H54 (cell line): ENCODE data around the gene GGNBP2.
"Not testable (repeated sequence)": the region's sequence is repeated elsewhere in the genome, so short reads cannot be mapped to it uniquely, and the experiment has no call there.

Source experiments
- DNase-seq: peaks from one replicate; pipeline ENCODE4 v3.0.0; 2011; ENCODE audit warnings: low spot score, mixed read lengths; ENCODE audit not compliant: insufficient read length
- FAIRE-seq: peaks from 3 replicates; lab custom pipeline; 2011; peaks lifted over from hg19 to GRCh38; lab: Jason Lieb, UNC
- POLR2A ChIP-seq: IDR thresholded peaks from 2 replicates; pipeline ENCODE4 v1.6.1; 2011; ENCODE audit warnings: low read depth, mild to moderate bottlenecking, low read length

The GGNBP2 gene

DNA sequence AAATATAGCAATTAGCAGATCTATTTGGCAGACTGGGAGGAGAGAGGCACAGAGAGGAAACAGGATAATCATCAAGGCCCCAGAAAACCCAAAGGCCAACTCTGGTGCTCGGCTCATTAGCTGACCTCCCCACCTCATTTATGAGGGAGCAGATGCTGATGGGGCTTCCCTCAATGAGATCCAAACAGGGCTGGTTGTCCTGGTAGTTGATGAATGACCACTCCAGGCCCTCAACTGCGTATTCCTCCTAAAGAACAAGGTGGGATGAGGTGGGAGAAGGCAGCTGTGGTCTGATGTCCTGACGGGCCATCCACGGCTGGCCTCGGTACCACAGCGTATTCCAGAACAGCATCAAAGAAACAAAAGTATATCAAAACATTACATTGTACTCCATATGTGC is 37.5 kb upstream of the GGNBP2 start:
- no peak for FAIRE-seq
- TF ChIP-seq POLR2A = no peak
- DNase-seq = no peak

DNA sequence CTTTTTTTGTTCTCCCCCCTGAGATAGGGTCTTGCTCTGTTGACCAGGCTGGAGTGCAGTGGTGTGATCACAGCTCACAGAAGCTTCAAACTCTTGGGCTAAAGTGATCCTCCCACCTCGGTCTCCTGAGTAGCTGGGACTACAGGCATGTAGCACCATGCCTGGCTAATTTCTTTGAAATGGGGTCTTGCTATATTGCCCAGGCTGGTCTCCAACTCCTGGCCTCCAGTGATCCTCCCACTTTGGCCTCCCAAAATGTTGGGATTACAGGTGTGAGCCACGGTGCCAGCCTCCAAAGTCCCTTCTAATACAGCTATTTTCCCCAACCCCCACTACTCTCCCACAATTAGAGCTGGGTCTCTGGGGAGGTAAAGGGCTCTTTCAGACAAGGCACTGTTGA is 36.3 kb upstream of the GGNBP2 start:
- DNase-seq, FAIRE-seq: not testable (repeated sequence)

DNA sequence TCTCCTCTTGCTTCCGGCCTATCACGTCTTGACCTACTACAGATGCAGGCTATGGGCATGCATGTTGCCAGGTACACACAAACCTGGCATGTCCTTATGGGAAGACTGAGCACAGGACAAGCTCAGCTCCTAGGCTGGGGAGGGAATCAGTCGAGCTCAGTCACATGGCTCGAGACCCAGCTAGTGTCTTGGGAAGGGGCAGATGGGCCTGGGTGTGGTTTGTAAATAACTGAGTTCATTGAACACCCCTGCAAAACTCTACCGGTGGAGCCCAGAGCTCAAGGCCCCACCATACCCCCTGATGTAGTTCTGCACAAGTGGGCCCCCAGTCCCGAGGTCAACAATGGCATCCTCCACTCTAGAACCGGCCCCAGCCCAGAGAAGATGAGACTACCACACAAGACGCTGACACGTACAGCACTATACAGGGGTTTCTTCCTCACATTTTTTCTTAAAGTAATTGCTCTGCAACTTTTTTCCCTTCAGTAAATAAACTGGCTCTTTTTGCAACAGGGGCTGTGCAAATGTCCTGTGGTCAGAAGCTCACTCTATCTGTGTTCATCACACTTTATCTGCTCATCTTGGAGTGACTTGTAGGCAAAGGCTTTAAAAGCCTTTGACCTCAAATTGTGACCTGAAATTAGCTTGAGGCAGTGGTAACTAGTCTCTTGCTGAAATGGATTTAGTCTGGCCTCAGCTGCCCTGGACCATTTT is 35.3 kb upstream of the GGNBP2 start:
- no peak for FAIRE-seq
- no peak for TF ChIP-seq POLR2A
- DNase-seq = no peak

DNA sequence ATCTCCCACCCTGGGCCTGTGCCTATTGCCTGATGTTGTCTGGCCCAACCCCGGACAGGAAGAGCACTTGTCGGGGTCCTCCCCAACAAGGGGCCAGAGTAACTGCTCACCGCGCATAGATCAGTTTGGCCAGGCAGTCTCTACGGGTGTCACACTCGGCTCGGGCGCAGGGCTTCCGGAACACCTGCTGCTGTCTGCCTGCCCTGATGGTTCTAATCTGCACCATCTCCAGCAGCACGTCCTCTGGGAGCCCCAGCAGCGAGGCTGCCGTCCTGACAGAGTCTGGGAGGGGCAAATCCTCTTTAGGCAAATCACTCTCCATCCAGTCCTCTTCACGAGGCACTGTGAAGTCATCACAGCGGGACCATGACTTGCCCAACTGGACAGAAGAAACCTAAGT is 34.1 kb upstream of the GGNBP2 start:
- TF ChIP-seq POLR2A = no peak
- no peak for DNase-seq
- FAIRE-seq = no peak

DNA sequence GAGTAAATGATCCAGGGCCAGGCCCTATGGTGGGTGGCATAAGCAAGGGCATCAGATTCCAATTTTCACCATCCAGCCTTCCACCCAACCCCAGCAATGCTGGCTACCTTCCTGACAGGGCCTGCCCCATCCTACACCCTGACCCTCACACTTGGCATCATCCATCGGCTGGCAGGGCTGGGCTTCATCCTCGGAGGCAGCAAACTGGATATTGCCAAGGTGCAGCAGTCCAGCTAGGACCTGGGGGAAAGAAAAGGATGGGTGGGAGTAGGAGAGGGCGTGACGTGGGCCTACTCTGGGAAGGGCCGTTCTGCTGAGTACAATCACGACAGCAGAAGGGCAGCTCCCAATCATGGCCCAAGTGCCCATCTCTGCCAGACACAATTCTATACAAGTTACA is 33.5 kb upstream of the GGNBP2 start:
- DNase-seq = no peak
- no peak for FAIRE-seq
- no peak for TF ChIP-seq POLR2A

DNA sequence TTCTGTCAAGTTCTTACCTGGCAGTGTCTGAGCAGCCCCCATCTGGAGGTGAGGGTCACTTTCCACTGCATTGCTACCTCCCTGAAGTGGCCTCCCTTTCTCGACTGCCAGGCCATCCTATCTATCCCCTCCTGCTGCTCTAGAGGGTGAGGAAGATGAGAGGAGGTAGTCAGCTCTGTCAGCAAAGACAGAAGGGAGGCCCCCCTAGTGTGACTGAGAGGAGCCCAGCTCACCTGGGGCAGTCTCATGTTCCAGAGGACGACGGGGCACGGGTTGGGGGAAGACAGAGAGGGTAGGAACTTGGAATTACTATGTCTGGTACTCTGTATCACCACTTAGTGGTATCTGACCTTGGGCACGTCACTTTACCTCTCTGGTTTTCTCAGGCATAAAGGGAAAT is 32.1 kb upstream of the GGNBP2 start:
- no peak for DNase-seq
- no peak for FAIRE-seq
- TF ChIP-seq POLR2A = no peak

DNA sequence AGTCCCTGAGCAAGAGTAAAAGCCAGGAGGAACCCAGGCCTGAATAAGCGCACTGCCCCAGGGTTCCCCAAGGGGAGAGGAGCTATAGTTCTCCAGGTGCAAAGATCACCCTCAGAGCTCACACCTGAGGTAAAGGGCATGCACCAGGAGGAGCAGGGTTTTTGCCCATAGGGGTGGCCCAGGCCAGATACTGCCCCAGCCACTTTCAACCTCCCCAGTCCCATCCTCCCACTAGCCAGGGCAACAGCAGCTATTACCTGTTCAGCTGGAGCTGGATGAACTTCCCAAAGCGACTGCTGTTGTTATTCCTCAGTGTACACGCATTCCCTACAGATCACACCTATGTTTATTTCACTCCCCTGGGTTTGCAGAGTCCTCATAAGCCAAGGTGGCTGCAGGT is 29.9 kb upstream of the GGNBP2 start:
- FAIRE-seq (no peak), DNase-seq (no peak)
- no peak for TF ChIP-seq POLR2A

DNA sequence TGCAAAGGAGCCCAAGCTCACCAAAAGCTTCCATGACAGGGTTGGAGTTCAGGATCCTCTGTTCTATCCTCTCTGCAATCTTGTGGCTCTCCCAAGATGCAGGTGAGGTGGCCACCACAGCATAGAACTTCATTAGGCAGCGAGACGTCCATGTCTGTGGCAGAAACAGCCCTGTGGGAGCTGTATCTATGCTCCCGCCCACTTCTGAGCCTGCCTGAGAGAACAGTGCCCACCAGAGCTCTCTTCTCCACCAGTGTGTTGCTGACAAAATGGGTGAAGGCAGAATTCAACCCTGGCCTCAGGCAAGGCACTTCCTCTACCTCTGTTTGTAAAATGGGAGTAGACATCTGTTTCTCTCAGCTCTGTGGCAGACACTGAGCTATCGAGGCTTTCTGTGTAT is 28.9 kb upstream of the GGNBP2 start:
- DNase-seq (no peak), FAIRE-seq (no peak)

DNA sequence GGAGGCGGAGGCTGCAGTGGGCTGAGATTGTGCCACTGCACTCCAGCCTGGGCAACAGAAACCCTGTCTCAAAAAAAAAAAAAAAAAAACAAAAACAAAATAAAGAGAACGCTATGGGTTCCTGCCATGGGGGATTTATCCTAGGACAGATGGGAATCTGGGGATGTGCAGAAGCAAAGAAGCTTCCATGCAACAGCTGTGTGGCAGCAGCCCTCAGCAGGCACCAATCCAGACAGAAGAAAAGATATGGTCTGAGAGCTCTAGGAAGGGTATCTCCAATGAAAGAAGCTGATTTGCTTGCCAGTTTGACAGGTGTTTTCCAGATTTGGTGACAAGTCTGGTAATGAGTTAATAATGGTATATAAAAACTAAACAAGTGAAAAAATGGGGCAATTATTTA is 21.6 kb upstream of the GGNBP2 start:
- TF ChIP-seq POLR2A = no peak
- FAIRE-seq (no peak), DNase-seq (no peak)

More for the DNA sequence above, 28.9 kb upstream of the GGNBP2 start:
- TF ChIP-seq POLR2A = no peak

DNA sequence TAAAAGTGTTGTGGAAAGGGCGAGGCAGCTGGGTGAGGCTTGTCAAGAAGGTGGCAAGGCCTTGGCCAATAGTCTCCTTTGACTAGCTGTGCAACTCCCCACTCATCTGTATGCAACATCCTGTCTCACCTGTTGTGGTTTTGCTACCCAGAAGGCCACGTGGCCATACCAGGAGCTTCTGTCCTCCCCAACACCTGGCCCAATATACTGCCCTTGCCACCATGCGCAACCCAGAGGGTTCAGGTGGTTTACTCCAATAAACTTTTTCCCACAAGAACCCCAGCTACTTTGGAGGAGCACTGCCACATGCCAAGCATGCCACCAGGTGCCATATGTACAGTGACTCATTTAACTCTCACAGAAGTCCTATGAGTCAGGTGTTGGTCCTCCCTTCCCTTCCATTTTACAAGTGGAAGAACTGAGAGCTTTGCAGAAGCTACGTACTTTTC is 20.3 kb upstream of the GGNBP2 start:
- no peak for TF ChIP-seq POLR2A
- no peak for FAIRE-seq
- no peak for DNase-seq

DNA sequence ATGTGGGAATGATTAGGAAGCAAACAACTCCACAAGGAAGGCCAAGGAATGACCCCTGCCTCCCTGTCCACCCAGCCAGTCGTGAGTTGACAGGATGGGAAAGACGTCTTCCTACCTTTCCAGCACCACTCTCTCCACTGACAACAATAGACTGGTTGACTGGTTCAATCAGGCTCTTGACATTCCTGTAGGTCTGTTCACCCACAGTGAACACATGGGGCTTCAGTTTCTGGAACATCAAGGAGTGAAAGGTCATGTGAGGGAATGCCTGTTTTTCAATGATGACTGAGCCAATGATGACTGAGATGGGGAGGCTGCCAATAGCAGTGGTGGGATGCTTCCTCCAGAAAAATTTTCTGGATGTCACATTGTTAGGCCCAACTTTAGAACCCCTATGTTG is 19.6 kb upstream of the GGNBP2 start:
- DNase-seq (no peak), FAIRE-seq (no peak)
- TF ChIP-seq POLR2A = no peak

DNA sequence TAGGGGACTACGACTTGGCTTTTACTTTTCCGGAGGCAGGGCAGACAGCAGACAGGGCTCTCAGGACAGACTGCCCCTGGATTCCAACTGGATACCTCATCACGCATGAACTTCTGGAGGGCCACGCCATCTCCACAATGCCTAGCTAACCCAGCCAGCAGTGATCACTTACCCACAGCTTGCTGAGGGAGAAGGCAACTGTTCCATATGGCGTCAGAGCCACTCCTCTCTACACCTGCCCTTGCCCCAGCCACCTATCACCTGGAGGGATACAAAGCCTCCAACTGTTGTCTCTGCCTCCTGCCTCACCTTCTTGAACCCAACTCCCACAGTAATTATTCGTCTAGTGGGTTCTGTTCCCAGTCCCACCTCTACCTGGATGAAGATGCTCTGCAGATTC is 18.8 kb upstream of the GGNBP2 start:
- TF ChIP-seq POLR2A = no peak
- DNase-seq = no peak
- no peak for FAIRE-seq

DNA sequence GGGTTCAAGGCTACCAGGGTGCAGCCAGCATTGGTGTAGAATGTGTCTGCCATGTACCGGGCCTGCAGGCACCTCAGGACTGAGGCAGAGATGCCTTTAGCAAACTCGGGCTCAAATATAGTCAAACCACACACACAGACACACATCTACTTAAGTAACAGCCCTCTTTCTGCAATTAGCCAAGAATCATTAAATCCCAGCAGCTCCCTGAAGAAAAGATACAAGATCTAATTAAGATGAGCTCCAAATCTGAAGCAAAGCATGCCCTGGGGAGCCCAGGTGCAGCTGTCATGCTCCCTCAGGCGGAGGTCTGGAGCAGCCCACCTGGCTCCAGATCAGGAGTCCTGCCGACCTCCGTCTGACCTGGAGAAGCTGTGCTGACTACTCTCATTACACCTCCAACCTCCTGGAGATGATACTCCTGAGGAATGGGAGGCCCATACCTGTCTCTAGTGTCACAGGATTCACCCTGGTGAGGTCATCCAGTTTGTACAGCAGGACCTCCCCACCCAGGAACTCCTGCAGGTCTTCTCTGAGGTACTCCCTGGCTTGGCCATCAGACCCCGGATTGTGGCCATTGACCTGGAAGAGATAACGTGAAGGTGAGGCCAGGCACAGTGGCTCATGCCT is 17.0 kb upstream of the GGNBP2 start:
- FAIRE-seq = no peak
- DNase-seq = no peak
- no peak for TF ChIP-seq POLR2A

DNA sequence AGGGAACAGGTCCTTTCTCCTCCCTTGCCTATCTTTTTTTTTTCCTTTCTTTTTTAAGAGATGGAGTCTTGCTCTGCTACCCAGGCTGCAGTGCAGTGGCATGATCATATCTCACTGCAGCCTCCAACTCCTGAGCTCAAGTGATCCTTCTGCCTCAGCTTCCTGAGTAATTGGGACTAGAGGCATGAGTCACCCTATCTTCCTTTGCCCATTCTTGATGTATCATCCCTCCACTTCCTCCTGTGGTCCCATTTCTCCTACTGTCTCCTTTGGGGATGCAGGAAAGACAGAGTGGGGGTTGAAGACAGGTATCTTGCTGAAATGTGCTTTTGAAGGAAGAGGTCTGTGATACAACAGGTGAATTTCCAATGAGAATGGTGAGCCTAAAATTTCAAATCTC is 15.6 kb upstream of the GGNBP2 start:
- DNase-seq (peak; percentile 29), FAIRE-seq (no peak)
- TF ChIP-seq POLR2A = no peak

DNA sequence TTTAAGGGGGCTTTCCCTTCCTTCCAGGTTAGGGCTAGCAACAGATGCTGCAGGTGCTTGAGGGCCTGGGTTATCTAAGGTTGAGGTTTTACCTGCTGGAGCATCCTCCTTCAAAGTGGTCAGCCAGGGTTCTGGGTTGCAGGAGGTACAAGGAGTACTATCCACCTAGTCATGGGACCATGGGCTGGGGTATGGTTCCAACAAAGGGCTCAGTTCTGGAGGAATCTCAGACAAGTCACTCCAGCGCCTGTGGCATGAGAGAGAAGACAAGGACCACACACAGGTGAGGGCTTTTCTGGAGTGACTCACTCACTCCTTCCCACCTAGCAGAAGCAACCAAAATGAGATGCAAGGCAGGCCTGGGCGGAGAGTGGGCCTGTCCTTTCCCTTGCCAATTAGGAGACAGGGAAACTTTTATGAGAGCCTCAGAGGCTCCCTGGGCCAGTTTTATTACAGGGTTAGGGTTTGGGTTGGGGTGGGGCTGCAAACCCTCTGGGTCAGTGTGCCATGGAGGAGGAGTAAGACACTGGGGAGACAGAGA is 12.2 kb upstream of the GGNBP2 start:
- DNase-seq (no peak), FAIRE-seq (no peak)
- TF ChIP-seq POLR2A = no peak
